GM21528 (cell line): ENCODE results near the gene TNS1.

Experiments used
- ATAC-seq: cut with Tn5 transposase; IDR thresholded peaks from one replicate; pipeline ENCODE4 v1.9.1; 2021; ENCODE audit warnings: mild to moderate bottlenecking, moderate library complexity; ENCODE audit not compliant: unreplicated experiment, low FRiP score

TNS1 gene

DNA sequence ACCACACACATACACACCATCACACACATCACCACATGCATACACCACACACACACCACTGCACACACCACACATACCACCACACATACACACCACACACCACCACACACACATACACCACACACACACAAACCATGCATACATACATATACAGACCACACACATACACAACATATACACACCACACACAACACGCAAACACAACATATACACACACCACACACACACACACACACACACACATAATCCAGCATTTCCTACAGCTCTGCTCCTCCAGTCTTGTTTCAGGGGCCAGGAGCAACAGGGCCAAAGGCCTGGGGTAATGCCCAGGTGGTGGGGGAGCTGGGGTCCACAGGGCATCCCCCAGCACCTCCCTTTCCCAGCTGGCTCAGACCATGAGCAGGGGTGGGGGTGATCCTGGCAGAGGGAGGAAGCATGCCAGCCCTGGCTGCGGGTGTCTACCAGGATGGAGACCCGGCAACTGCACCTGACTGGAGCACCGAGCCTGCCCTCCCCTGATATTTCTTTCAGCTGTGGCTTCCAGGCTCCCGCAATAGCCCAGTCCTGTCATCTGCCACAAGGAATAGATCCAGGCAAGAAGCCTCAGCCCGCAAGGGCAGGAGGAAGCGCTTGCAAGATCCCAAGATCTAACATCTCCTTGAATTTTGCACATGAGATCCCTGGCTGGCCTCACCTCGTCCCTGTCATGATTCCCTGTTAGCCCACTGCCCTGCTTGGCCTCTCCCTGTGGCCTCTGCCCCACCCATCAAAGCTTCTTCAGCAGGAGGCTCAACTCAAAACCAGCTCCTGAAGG, 196.9 kb downstream of the TNS1 start:
- no peak for ATAC-seq

DNA sequence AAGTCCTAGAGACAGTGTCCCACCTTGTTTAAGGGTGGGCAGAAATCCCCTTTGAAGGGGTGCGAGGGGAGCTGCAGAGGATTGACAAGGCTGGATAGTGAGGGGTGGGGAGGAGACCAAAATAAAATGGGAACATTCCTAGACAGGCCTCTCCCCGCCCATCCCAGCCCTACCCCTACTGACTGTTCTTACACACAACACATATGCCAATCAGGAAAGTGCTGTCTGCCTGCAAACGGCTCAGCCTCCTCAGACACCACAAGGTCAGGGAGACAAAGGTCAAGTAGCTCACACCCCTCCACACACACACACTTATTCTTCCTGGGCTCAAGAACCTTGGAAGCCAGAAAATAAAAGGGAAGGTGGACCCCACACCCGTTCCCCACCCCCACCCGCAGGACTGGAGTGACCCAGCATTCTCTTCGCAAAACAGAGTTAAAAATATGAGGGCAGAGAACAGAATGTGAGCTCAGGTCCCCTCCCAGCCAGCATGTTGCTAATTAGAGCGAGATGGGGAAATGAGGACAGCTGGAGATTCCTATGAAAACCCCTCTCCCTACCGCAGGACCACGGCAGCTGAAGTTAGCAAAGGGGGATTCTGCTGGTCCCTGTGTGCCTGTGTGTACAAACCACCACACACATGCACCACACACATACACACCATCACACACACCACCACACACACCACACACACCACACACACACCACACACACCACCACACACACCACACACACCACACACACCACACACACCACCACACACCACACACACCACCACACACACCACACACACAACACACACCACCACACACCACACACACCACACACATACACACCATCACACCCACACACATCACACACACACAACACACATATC, 197.8 kb downstream of the TNS1 start:
- ATAC-seq, result no peak

DNA sequence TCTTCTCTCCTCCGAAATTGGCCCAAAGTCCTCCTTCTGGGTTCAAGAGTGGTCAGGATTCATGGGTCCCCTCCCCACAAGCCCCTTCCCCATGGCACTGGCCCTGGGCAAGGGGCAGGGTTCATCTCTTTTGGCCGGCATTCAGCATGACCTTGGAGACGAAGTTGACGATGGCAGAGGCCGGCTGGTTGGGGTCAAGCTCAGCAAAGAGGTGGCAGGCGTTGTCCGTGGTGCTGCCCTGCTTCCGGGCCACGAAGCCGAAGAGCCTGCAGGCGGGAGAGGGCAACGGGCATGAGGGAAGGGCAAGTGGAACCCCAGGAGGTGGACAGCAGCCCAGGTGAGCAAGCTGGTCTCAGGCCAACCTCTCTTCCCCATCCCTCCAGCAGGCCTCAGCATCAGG, 198.5 kb downstream of the TNS1 start:
- ATAC-seq, result no peak

DNA sequence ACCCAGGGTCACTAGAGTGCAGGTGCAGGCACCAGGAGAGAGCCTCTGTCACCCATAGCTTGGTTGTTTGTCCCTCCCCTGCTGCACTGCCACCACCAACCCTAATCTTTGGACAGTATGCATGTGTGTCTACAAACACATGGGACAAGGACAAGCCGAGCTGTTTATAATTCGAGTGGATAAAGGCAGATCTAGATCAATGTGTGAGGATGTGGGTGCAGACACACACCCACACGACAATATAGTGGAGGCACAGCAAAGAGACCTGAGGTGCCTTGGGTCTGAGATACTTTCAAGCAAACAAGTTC, 199.2 kb downstream of the TNS1 start:
- no peak for ATAC-seq

DNA sequence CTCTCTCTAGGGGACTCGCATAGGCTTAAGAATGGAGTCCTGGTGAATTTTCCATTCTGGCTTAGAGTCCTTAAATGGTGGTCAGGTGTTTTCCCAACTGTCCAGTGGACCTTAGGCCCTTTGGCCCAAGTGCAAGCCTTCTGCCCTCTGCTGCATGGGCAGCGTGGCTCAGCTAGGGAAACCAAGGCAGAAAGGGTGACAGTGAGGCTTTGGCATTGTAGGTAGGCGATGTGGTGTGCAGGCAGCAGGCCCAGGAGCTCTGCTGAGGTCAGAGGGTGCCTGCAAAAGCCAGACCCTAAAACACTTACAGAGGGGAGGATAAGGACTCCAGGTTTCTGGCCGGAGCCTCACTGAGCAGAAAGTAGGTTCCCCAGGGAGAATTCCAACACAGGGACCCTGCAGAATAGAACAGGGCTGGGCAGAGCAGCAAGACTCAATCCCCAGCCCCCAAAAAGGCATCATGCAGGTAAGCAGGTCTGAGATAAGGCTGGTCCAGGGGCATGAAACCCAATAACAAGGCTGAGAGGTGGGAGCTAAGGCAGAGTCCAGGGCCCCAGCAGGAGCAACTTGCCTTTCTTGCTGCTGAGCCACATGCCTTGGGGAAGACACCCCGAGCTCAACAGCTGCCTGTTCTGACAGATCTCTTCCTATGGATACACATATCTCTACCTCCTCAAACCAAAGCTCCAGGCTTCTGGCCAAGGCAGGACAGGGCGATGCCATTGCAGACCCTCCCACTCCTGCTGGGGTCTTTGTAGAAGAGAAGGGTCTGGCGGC, 199.7 kb downstream of the TNS1 start:
- no peak for ATAC-seq

DNA sequence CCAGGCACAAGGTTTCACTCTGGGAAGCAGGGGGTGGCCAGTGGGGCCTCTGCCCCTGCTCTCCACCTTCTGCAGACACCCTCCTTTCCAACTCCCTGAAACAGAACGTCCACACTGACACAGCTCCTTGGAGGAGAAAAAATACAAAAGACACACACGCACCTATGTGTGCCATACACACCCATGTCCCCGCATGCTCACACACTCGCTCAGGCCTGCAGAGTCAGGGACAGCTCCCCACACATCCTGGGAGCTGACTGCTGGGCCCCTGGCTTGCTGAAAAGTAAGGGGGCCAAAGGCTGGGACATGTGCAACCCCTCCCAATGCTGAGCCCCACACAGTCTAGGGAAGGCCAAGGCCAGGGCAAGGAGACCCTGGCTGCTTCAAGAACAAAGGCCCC, 200.5 kb downstream of the TNS1 start:
- no peak for ATAC-seq

DNA sequence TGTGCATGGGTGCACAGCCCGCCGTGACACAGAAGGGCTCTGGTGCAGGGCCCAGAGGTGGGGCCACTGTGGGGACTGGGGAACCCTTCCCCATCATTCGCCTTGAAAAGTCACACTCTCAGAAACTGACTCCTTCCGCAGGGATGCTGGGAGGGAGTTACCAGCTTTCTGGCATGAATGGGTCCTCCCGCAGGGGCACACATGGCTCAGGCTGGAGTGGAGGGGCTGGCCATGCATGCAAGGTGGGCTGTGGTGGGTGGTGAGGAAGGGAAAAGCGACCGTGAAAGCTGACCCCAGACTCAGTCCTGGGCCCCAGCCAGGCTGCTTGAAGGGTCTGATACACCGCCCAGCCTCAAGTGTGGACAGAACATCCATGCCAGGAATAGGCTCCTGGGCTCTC, 201.1 kb downstream of the TNS1 start:
- no peak for ATAC-seq

DNA sequence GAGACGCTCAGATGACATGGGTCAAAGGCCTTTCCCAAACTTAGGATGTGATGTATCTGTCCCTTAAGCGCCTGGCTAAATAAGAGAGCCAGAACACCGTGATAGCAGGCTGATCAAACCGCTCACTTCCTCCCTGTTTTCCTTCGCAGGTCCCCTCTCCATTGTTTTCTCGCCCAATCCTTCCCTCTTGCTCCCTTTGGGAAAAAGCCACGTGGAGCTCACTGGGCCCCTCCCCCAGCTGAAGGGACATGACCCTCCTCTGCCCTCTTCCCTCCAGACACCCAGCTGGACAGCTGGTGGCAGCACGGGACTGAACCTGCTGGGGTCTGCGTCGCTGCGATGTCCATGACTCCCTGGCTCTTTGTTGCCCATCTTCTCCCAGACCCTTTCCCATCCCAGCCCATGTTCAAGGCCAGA, 201.7 kb downstream of the TNS1 start:
- no peak for ATAC-seq

DNA sequence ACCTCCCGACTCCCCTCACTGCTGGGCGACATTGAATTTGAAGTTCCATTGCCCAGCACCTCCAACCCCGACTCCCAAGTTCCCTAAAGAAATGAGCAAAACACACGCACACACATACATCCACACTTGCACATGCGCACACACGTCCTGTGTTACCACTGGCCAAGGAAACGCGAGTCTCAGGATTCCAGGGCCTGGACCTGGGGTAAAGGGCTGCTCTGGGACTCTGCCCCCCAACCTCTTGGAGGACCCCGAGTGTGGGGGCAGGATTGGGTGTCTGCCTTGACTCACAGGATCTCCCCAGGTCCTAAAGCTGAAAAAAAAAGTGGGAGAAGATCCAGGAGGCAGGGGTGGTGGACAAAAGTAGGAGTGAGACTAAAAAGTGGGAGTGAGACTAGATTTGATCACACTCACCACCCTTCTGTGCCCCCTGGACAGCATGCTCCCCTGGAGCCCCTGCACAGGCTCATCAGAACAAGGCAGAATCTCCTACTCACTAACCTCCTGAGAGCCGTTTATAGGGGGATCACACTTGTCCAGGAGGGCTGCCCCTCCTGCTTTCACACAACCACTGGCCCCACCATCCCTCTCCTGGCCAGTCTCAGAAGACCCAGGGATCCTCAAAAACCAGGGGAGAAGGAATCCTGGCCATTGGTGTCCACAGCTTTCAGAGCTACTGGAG, 202.2 kb downstream of the TNS1 start:
- ATAC-seq, result no peak

DNA sequence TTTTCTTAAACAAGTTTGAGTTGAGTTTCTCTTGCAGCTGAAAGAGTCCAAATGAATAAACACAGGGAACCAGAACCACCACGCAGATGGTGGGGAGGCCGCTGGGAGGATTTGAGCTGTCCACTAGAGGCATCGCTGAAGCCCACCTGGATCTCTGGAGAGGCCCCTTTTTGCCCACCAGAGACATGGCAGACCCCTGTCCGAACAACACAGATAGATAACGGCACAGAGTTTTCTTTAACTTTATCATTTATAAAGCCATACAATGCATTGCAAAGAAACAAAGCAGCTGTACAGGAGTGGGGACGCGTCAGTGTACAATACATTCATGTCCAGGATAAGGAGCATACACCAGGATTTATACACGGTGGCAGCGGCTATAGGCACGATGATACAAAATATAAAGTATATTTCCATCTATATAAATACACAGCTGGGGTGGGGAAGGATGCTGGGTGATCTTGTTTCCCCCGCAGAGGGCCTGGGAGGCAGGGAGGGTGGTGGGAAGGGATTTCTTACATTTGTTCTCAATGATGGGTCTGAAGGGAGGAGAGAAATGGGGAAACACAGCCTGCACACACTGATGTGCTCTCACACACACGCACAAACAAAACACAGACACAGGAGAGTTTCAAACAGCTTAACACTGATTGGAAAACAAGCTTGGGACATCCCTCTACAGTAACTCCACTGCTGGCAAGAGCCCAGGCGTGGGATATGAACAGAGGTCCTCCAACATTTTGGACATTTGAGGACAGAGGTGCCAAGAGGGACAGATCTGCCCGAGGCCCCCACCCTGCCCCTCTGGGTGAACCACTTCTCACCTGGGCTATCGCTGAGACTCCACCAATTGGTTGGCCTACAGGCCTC, 203.0 kb downstream of the TNS1 start:
- no peak for ATAC-seq

DNA sequence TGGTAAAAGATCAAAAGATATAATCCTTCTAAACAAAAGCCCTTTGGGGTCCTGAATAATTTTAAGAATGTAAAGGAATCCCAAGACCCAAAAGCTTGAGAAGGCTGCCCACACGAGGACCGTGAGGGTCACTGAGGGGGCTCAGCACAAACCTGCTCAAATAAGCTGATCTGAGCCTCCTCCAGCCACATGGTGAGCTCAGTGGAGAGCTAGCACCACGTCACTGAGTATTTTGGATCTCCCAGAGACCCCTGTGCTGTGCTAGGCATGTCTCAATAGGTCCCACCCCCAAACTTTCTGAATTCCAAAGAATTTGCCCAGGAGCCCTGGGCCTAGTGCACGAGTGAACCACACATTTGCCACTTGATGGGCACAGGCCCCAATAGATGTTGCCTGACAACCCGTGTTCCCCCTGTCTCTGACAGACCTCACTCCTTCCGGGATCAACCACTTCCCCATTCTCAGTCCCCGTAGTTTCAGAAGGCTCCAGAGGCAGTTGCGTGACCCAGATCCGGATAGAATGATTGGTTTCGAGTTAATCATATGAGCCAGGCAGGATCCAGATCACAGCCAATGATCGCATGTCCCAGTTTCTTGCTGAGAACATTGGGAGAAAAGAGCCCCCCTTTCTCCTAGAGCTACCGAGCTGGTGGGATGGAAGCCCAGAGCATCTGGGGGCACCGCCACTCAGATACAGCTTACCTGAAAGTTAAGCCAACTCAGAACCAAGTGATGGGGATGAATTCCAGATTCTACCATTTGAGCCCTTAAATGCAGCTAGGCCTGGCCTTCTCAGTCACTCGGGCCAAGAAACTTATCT, 203.8 kb downstream of the TNS1 start:
- ATAC-seq, result no peak

DNA sequence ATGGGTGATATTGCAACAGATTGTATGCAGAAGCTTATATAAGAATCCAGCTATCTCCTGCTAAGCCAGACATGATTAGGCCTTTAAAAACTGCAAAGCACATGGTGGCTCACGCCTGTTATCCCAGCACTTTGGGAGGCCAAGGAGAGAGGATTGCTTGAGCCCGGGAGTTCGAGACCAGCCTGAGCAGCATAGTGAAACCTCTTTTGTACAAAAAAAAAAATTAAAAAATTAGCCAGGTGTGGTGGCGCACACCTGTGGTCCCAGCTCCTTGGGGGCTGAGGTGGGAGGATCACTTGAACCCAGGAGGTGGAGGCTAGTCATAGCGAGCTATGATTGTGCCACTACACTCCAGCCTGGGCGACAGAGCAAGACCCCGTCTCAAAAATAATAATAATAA, 204.6 kb downstream of the TNS1 start:
- ATAC-seq, result no peak

DNA sequence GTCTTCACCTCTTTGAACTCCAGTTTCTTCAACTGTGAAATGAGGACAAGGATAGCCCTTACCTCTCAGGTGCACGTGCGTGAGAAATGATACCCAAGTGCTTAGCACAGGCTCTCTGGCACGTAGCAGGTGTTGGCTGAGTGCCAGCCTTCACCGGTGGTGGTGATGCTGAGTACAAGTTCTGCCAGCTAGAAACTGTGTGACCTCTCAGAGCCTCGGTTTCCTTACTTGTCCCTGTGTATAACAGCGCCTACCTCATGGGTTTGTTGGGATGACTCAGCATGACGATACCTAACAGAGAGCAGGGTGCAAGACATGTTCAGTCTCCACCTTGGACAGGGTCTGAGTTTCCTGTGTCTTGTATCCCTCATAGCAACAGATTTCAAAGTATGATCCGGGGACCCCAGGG, 205.1 kb downstream of the TNS1 start:
- ATAC-seq, result no peak

DNA sequence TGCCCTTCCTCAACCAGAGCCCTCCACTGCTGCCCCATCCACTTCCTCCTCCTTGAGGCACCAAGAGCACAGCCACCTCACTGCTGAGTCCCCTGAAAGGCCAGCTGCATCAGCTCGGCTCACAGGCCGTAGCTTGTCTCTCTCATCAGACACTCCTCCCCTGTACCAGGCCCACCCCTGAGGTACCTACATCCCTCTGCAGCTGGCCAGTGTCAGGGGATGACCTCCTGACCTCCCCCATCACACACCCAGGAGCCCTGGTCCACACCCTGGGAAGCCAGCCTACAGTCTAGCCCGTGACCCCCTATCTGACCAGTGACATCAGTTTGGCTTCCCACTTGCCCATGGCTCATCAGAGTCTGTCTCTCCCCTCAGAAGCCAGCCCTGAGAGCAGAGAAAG, 205.6 kb downstream of the TNS1 start:
- no peak for ATAC-seq

DNA sequence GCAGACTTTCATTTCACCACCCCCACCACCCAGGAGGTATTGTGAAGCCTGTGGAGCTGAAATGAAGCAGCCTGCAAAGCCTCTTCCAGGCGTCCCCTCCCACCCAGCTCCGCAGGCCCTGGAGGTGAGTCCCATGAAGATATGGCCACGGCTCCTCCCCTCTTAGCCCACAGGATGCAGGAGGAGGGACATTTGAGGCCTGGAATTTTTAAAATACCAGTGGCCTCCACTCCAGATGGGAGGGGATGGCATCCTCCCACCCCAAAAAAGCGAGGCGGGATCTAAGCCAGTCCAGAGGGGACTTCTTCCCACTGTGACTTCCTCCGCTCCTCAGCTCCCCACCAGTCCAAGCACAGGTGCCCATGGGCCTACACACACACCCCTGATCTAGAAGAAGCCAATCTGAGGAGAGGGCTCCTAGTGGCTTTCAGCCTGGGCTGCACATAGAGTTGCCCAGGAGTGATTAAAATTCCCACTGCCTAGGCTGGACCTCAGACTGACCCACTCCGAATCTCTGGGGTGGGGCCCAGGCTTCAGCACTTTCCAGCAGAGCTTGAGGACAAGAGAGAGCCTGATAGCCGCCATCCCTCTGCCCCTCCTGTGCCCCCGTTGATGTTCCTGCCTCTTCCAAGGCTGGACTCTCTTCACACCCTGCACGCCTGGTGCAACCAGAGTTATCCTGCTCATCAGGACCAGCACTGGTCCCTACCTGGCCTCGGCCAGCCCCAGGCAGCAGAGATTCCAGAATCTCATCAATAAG, 206.9 kb downstream of the TNS1 start:
- no peak for ATAC-seq

DNA sequence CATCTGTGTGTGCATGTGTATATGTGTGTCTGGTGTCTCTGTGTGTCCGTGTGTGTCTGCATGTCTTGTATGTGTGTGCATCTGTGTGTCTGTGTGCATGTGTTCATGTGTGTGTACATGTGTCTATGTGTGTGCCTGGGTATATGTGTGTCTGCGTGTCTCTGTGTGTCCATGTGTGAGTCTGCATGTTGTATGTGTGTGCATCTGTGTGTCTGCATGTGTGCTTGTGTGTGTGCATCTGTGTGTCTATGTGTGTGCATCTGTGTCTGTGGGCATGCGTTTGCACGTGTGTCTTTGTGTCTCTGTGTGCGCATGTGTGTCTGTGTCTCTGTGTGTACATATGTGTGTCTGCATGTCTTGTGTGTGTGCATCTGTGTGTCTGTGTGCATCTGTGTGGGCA, 207.7 kb downstream of the TNS1 start:
- no peak for ATAC-seq

DNA sequence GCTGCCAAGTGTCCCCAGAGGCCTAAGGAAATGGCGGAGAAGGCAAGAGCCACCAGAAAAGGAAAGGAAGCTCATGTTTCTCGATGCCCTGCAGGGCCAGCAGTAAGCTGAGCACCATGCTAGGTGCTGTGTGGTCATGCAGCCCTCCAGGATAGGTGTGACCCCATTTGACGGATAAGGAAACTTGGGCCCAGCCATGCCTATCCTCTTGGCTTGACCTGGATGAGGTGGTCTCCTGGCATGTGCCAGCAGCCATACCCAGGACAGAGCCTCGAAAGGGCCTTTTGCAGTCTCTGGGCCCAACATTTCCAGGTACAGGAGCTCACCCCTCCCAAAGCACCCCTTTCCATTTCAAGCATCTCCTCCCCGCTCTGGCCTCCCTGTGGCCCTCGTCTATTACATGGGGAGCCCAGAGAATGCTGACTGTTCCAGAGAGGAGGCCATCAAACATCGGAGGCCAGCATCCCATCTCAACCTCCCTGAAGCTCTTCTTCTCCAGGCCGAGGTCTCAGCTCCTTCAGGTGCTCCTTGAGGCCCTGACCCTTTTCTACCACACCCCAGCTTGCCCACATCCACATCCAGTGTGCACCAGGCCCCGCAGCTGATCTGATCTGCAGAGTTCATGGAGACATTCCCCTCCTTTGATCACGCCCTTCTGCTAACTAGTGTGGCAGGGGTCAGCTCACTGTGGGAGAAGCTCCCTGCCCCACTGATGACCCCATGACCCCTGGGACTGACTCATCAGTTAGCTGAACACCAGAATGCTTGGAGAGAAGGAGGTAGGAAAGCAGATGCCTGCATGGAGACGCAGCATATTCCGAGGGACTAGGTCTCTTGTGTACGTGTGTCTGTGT, 208.4 kb downstream of the TNS1 start:
- ATAC-seq, result no peak
